GM10266 (cell line): ENCODE measurements around the gene P4HA1.
"Not testable (repeated sequence)": the region's sequence is repeated elsewhere in the genome, so short reads cannot be mapped to it uniquely, and the experiment has no call there.

Source experiments
- DNase-seq: peaks from one replicate; pipeline ENCODE4 v3.0.0; 2012; ENCODE audit errors: extremely low spot score
- CTCF ChIP-seq: IDR thresholded peaks from 2 replicates; pipeline ENCODE4 v1.5.1; 2012; ENCODE audit warnings: mild to moderate bottlenecking, low read depth; ENCODE audit not compliant: control insufficient read depth, insufficient read depth; ENCODE audit errors: missing control alignments

The P4HA1 gene

GRCh38 chr10:73021050-73021449, 75.6 kb downstream of the P4HA1 start:
- DNase-seq: no peak
- TF ChIP-seq CTCF: no peak

- no peak for TF ChIP-seq CTCF
- no peak for DNase-seq
Measured at GRCh38 chr10:73019100-73019499, 77.6 kb downstream of the P4HA1 start.

- no peak for TF ChIP-seq CTCF
- no peak for DNase-seq
Measured at GRCh38 chr10:73018632-73019031, 78.0 kb downstream of the P4HA1 start.

GRCh38 chr10:73017955-73018480, 78.6 kb downstream of the P4HA1 start:
- no peak for TF ChIP-seq CTCF
- no peak for DNase-seq

GRCh38 chr10:73015779-73016178, 80.9 kb downstream of the P4HA1 start:
- no peak for TF ChIP-seq CTCF
- no peak for DNase-seq

GRCh38 chr10:73003822-73004221, 92.8 kb downstream of the P4HA1 start:
- DNase-seq: no peak
- no peak for TF ChIP-seq CTCF

GRCh38 chr10:73000973-73001372, 95.7 kb downstream of the P4HA1 start:
- TF ChIP-seq CTCF: no peak
- DNase-seq: no peak

- no peak for DNase-seq
- no peak for TF ChIP-seq CTCF
Measured at GRCh38 chr10:72997099-72997498, 99.6 kb downstream of the P4HA1 start.

- DNase-seq: not testable (repeated sequence)
Measured at GRCh38 chr10:72995459-72995858, 101.2 kb downstream of the P4HA1 start.

- not testable (repeated sequence) for DNase-seq
Measured at GRCh38 chr10:72989771-72990170, 106.9 kb downstream of the P4HA1 start.

- not testable (repeated sequence) for DNase-seq
Measured at GRCh38 chr10:72984618-72985017, 112.0 kb downstream of the P4HA1 start.
